OCI-LY1 (cell line): ENCODE data around the gene OR4X1.
A peak's percentile ranks its signal among the peaks of the same experiment; 100 is the strongest.
"Not testable (repeated sequence)": the region's sequence is repeated elsewhere in the genome, so short reads cannot be mapped to it uniquely, and the experiment has no call there.

Experiments used
- H2AFZ ChIP-seq: fragments of 200-600 bp; sonication (generic), shearing (Covaris generic); 2 replicates; pipeline ENCODE4 v1.6.0; 2014; ENCODE audit warnings: antibody characterized with exemption, mild to moderate bottlenecking, low read length
- H3F3A ChIP-seq: fragments of 200-600 bp; sonication (generic), shearing (Covaris generic); 2 replicates; pipeline ENCODE4 v1.6.0; 2014; ENCODE audit warnings: mild to moderate bottlenecking, antibody characterized with exemption, low read length, moderate library complexity; ENCODE audit not compliant: insufficient read depth
- H3K27ac ChIP-seq: fragments of 200-600 bp; sonication (generic); 2 replicates; pipeline ENCODE4 v1.5.1; 2014; ENCODE audit warnings: low read length, mixed run types, mild to moderate bottlenecking, low read depth; ENCODE audit not compliant: poor library complexity, severe bottlenecking
- H3K27me3 ChIP-seq: fragments of 200-600 bp; sonication (generic); 2 replicates; pipeline ENCODE4 v1.6.0; 2014; ENCODE audit warnings: antibody characterized with exemption, mild to moderate bottlenecking, low read length, moderate library complexity; ENCODE audit not compliant: insufficient read depth
- H3K36me3 ChIP-seq: fragments of 200-600 bp; sonication (generic); 2 replicates; pipeline ENCODE4 v1.6.1; 2014; ENCODE audit warnings: mild to moderate bottlenecking, antibody characterized with exemption, low read length, moderate library complexity, mixed read lengths; ENCODE audit not compliant: insufficient read depth
- H3K4me1 ChIP-seq: fragments of 200-600 bp; sonication (generic); 2 replicates; pipeline ENCODE4 v1.5.1; 2014; ENCODE audit warnings: mild to moderate bottlenecking, low read length, moderate library complexity; ENCODE audit not compliant: insufficient read depth, severe bottlenecking
- H3K4me2 ChIP-seq: fragments of 200-600 bp; sonication (generic), shearing (Covaris generic); 2 replicates; pipeline ENCODE4 v1.6.1; 2014; ENCODE audit warnings: low read length
- H3K4me3 ChIP-seq: fragments of 200-600 bp; sonication (generic); 2 replicates; pipeline ENCODE4 v1.5.1; 2014; ENCODE audit warnings: low read length, low read depth, mild to moderate bottlenecking, mixed read lengths; ENCODE audit not compliant: poor library complexity, severe bottlenecking
- H3K79me2 ChIP-seq: fragments of 200-600 bp; shearing (Covaris generic); 2 replicates; pipeline ENCODE4 v1.6.1; 2016; ENCODE audit warnings: mixed run types, low read length, mixed read lengths; ENCODE audit not compliant: insufficient read depth
- H3K9ac ChIP-seq: fragments of 200-600 bp; sonication (generic), shearing (Covaris generic); 2 replicates; pipeline ENCODE4 v1.6.1; 2014; ENCODE audit warnings: mild to moderate bottlenecking, low read length, mixed read lengths
- H3K9me2 ChIP-seq: fragments of 200-600 bp; sonication (generic), shearing (Covaris generic); 2 replicates; pipeline ENCODE4 v1.6.1; 2014; ENCODE audit warnings: low read depth, mild to moderate bottlenecking, low read length, mixed read lengths
- H3K9me3 ChIP-seq: fragments of 200-600 bp; shearing (Covaris generic); 2 replicates; pipeline ENCODE4 v1.6.1; 2014; ENCODE audit warnings: low read length, mixed read lengths
- H4K20me1 ChIP-seq: fragments of 200-600 bp; sonication (generic), shearing (Covaris generic); 2 replicates; pipeline ENCODE4 v1.6.0; 2016; ENCODE audit warnings: mild to moderate bottlenecking, low read length; ENCODE audit not compliant: insufficient read depth
- EZH2 ChIP-seq: fragments of 200-600 bp; sonication (generic), shearing (Covaris generic); IDR thresholded peaks from 2 replicates; pipeline ENCODE4 v1.8.0; 2017; ENCODE audit warnings: borderline replicate concordance, mixed run types, mild to moderate bottlenecking, antibody characterized with exemption, low read length, moderate library complexity, mixed read lengths
- TF ChIP-seq, protein P1 (sequence below): fragments of 200-600 bp; sonication (generic), shearing (Covaris generic); IDR thresholded peaks from 2 replicates; pipeline ENCODE4 v1.5.1; 2017; ENCODE audit warnings: mild to moderate bottlenecking, antibody characterized with exemption, low read length, moderate library complexity, mixed read lengths

OR4X1 gene

DNA sequence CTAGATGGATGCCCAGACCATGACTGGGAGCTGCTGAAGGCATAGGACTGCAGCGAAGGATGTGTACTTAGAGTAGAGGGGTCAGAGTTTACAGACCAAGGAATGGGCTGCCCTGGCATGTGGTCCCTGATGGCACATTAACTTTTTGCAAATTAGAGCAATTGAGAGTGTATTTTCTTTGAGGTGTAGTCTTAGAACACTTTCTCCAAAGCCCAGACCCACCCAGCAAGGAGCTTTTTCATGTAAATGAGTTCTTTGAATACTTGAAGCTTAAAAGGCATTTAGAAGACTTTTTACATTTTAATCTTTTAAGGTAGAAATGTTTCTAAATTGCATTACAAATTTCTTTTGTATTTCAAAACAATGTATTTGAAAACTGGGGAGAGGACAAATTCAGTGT is 8.9 kb downstream of the OR4X1 start:
- Histone ChIP-seq H3K9me3 (no peaks in the 10 kb centered on the region), H3K4me1 (no peaks in the 10 kb centered on the region), H3K4me3 (no peak overlapping the region), H3K27me3 (no peaks in the 10 kb centered on the region), H3K36me3 (no peaks in the 10 kb centered on the region), H3K79me2 (no peaks in the 10 kb centered on the region), H3K4me2 (no peak overlapping the region), H2AFZ (no peak overlapping the region), H3K9me2 (no peaks in the 10 kb centered on the region), H3K9ac (no peak overlapping the region), H3K27ac (no peak overlapping the region), H3F3A (no peaks in the 10 kb centered on the region), H4K20me1 (no peaks in the 10 kb centered on the region)
- TF ChIP-seq, protein P1, sequence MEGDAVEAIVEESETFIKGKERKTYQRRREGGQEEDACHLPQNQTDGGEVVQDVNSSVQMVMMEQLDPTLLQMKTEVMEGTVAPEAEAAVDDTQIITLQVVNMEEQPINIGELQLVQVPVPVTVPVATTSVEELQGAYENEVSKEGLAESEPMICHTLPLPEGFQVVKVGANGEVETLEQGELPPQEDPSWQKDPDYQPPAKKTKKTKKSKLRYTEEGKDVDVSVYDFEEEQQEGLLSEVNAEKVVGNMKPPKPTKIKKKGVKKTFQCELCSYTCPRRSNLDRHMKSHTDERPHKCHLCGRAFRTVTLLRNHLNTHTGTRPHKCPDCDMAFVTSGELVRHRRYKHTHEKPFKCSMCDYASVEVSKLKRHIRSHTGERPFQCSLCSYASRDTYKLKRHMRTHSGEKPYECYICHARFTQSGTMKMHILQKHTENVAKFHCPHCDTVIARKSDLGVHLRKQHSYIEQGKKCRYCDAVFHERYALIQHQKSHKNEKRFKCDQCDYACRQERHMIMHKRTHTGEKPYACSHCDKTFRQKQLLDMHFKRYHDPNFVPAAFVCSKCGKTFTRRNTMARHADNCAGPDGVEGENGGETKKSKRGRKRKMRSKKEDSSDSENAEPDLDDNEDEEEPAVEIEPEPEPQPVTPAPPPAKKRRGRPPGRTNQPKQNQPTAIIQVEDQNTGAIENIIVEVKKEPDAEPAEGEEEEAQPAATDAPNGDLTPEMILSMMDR = no peak
- TF ChIP-seq EZH2 = no peak

DNA sequence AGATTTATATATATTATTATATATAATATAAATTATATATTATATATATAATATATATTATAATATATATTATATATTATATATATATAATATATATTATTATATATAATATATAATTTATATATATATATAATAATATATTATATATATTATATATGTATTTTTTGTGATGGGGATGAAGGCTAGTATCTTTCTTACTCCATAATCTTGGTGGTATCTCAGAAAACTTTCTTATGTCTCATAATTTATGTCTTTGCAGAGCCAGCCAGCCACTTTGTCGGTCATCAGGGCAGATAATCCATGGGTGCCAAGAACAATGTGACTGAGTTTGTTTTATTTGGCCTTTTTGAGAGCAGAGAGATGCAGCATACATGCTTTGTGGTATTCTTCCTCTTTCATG is 42.3 kb downstream of the OR4X1 start, which contains the start of gene OR4S1:
OR4S1 (plus strand) TSS at position 301 of the 400 bp plus-strand sequence; CDS start at position 301, 0 bp downstream.
- no peaks in the 10 kb centered on the region for H3K9me3 ChIP-seq
- H3K4me1 ChIP-seq = no peaks in the 10 kb centered on the region
- no peaks in the 10 kb centered on the region for H3K79me2 ChIP-seq
- no peak within 1 kb of the TSS for H3K4me3 ChIP-seq
- H4K20me1 ChIP-seq = no peaks in the 10 kb centered on the region
- no peaks in the 10 kb centered on the region for H3K36me3 ChIP-seq
- H3K27me3 ChIP-seq = no peaks in the 10 kb centered on the region
- H3K4me2 ChIP-seq = no peak within 1 kb of the TSS
- H3K9ac ChIP-seq = no peak within 1 kb of the TSS
- H2AFZ ChIP-seq = no peak within 1 kb of the TSS
- no peak within 1 kb of the TSS for H3K27ac ChIP-seq
- no peaks in the 10 kb centered on the region for H3F3A ChIP-seq
- H3K9me2 ChIP-seq = no peaks in the 10 kb centered on the region
- TF ChIP-seq EZH2 = no peak
- TF ChIP-seq, protein P1 = no peak

DNA sequence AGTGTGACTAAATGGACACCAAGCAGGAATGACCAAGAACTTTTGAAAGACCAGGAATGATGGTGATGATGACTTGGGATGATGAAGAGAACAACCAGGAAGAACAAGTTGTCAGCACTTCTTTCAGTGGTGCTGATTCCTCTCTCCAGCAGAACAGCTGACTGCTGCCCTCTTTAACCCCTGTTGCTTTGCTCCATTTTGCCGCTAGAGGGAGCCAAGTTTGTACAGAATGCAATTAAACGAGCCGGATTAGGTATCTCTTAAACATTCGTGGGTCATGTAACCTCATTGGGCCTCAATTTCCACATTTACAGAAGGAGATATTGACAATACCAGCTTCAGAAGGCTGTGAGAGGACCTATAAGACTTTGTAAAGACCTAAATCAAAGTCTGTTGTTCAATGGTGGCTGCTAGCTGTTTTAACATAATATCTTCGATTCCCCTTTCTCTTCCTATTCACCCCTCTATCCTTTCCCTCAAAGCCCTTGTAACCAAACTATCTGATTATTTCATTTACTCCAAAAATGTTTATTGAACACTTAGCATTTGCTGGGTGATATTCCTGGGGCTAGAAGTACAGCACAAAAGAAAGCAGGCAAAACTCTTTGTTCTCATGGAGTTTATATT is 44.2 kb downstream of the OR4X1 start:
- no peak overlapping the region for H3K4me3 ChIP-seq
- H3K9ac ChIP-seq = no peak overlapping the region
- H3K9me3 ChIP-seq = no peaks in the 10 kb centered on the region
- no peaks in the 10 kb centered on the region for H3F3A ChIP-seq
- no peaks in the 10 kb centered on the region for H3K4me1 ChIP-seq
- H3K27ac ChIP-seq = no peak overlapping the region
- H3K79me2 ChIP-seq = no peaks in the 10 kb centered on the region
- H4K20me1 ChIP-seq = no peaks in the 10 kb centered on the region
- no peaks in the 10 kb centered on the region for H3K36me3 ChIP-seq
- H3K4me2 ChIP-seq = no peak overlapping the region
- no peaks in the 10 kb centered on the region for H3K27me3 ChIP-seq
- no peak overlapping the region for H2AFZ ChIP-seq
- TF ChIP-seq, protein P1 = peak; percentile 96
- no peak for TF ChIP-seq EZH2
- no peaks in the 10 kb centered on the region for H3K9me2 ChIP-seq

GRCh38 chr11:48313590-48313989 is 49.9 kb downstream of the OR4X1 start:
- not testable (repeated sequence) for H4K20me1 ChIP-seq, H3K27ac ChIP-seq, H3K9me3 ChIP-seq, H3K9ac ChIP-seq, H3K79me2 ChIP-seq, H3K4me2 ChIP-seq, H3K27me3 ChIP-seq, H3K36me3 ChIP-seq, H3F3A ChIP-seq, H3K4me3 ChIP-seq, H3K4me1 ChIP-seq, H3K9me2 ChIP-seq, H2AFZ ChIP-seq
